Mesendoderm (in vitro differentiated cells): ENCODE results near the gene HECTD4.

ENCODE experiments used
- DNase-seq: peaks from one replicate; pipeline ENCODE4 v3.0.0; 2013
- H2AK5ac ChIP-seq: 2 replicates; pipeline ENCODE4 v1.6.1; 2013; ENCODE audit warnings: low read length, inconsistent platforms
- H2BK120ac ChIP-seq: 2 replicates; pipeline ENCODE4 v1.6.1; 2013; ENCODE audit warnings: low read depth, mild to moderate bottlenecking, low read length, moderate library complexity, mixed read lengths
- H2BK15ac ChIP-seq: replicated peaks from 2 replicates; pipeline ENCODE4 v1.6.1; 2013; ENCODE audit warnings: low read depth, mild to moderate bottlenecking, moderate library complexity
- H2BK5ac ChIP-seq: 2 replicates; pipeline ENCODE4 v1.6.1; 2013; ENCODE audit warnings: low read length, inconsistent platforms
- H3K18ac ChIP-seq: 2 replicates; pipeline ENCODE4 v1.6.1; 2013; ENCODE audit warnings: mild to moderate bottlenecking, low read length, mixed read lengths
- H3K23ac ChIP-seq: one replicate; pipeline ENCODE4 v1.6.1; 2013; ENCODE audit warnings: low read length
- H3K27ac ChIP-seq: 2 replicates; pipeline ENCODE4 v1.5.1; 2013; ENCODE audit warnings: low read depth, mild to moderate bottlenecking, inconsistent platforms, low read length, moderate library complexity
- H3K27me3 ChIP-seq: 2 replicates; pipeline ENCODE4 v1.6.1; 2013; ENCODE audit warnings: low read length, control low read depth, mild to moderate bottlenecking, inconsistent platforms; ENCODE audit not compliant: insufficient read depth, poor library complexity
- H3K36me3 ChIP-seq: 2 replicates; pipeline ENCODE4 v1.6.1; 2013; ENCODE audit warnings: low read length, inconsistent platforms; ENCODE audit not compliant: control insufficient read depth, insufficient read depth
- H3K4ac ChIP-seq: one replicate; pipeline ENCODE4 v1.6.1; 2013; ENCODE audit warnings: low read depth, mild to moderate bottlenecking, low read length, moderate library complexity
- H3K4me1 ChIP-seq: 2 replicates; pipeline ENCODE4 v1.6.1; 2013; ENCODE audit warnings: low read depth, low read length, inconsistent platforms; ENCODE audit not compliant: control insufficient read depth
- H3K4me2 ChIP-seq: 2 replicates; pipeline ENCODE4 v1.6.1; 2013; ENCODE audit warnings: low read length
- H3K4me3 ChIP-seq: 2 replicates; pipeline ENCODE4 v1.5.1; 2013; ENCODE audit warnings: mild to moderate bottlenecking, low read length
- H3K56ac ChIP-seq: one replicate; pipeline ENCODE4 v1.6.1; 2013; ENCODE audit warnings: low read length
- H3K79me1 ChIP-seq: 2 replicates; pipeline ENCODE4 v1.6.1; 2013; ENCODE audit warnings: low read length, inconsistent platforms
- H3K79me2 ChIP-seq: 2 replicates; pipeline ENCODE4 v1.6.1; 2013; ENCODE audit warnings: mild to moderate bottlenecking, low read length; ENCODE audit not compliant: control insufficient read depth, insufficient read depth
- H3K9ac ChIP-seq: 2 replicates; pipeline ENCODE4 v1.6.1; 2013; ENCODE audit warnings: low read length, inconsistent platforms
- H4K5ac ChIP-seq: one replicate; pipeline ENCODE4 v1.6.1; 2013; ENCODE audit warnings: low read length
- H4K8ac ChIP-seq: one replicate; pipeline ENCODE4 v1.6.1; 2013; ENCODE audit warnings: low read depth, mild to moderate bottlenecking, control low read depth, low read length, moderate library complexity
- WGBS: extraction: QIAGEN DNeasy Blood & Tissue Kit; methylation state at CpG from one replicate; pipeline ENCODE4 v1.1.7; 2013; ENCODE audit warnings: low lambda C conversion rate, missing lambda C conversion rate; ENCODE audit not compliant: insufficient coverage; ENCODE audit errors: extremely low coverage; 5-methylcytosine and 5-hydroxymethylcytosine counted together

HECTD4 gene

GRCh38 chr12:112325157-112325556 lies 57.1 kb downstream of the HECTD4 start:
- DNase-seq, result no peak
- Histone ChIP-seq H3K18ac (no peak overlapping the region), H3K36me3 (no peaks in the 10 kb centered on the region), H3K27me3 (no peaks in the 10 kb centered on the region), H3K79me1 (no peaks in the 10 kb centered on the region), H3K23ac (no peak overlapping the region), H3K9ac (no peak overlapping the region), H2BK120ac (no peak overlapping the region), H4K5ac (no peak overlapping the region), H3K4me2 (no peak overlapping the region), H2AK5ac (no peak overlapping the region), H3K4me1 (peaks cover 4% of the 10 kb centered on the region), H4K8ac (no peak overlapping the region), H3K79me2 (no peaks in the 10 kb centered on the region), H3K27ac (no peak overlapping the region), H3K4me3 (no peak overlapping the region), H3K4ac (no peak overlapping the region), H3K56ac (no peak overlapping the region), H2BK5ac (no peak overlapping the region), H2BK15ac (no peak overlapping the region)
- WGBS, result no CpG with 5 or more reads among the region's 1 CpG

GRCh38 chr12:112322882-112323547 lies 59.2 kb downstream of the HECTD4 start:
- H4K5ac ChIP-seq, result no peak overlapping the region
- H3K4me2 ChIP-seq, result no peak overlapping the region
- DNase-seq, result peak; percentile 10
- H3K18ac ChIP-seq, result no peak overlapping the region
- H3K4me3 ChIP-seq, result no peak overlapping the region
- H3K36me3 ChIP-seq, result no peaks in the 10 kb centered on the region
- H2BK15ac ChIP-seq, result no peak overlapping the region
- no peak overlapping the region for H2AK5ac ChIP-seq
- H4K8ac ChIP-seq, result no peak overlapping the region
- H3K79me1 ChIP-seq, result no peaks in the 10 kb centered on the region
- no peaks in the 10 kb centered on the region for H3K27me3 ChIP-seq
- H3K4me1 ChIP-seq, result peaks cover 4% of the 10 kb centered on the region
- whole genome bisulfite sequencing, result no CpG with 5 or more reads among the region's 4 CpGs
- no peak overlapping the region for H3K9ac ChIP-seq
- H2BK120ac ChIP-seq, result no peak overlapping the region
- H3K79me2 ChIP-seq, result no peaks in the 10 kb centered on the region
- no peak overlapping the region for H3K23ac ChIP-seq
- no peak overlapping the region for H3K27ac ChIP-seq
- no peak overlapping the region for H2BK5ac ChIP-seq
- no peak overlapping the region for H3K56ac ChIP-seq
- no peak overlapping the region for H3K4ac ChIP-seq

- Histone ChIP-seq H3K4me1 (peaks cover 4% of the 10 kb centered on the region), H4K5ac (no peak overlapping the region), H3K79me2 (no peaks in the 10 kb centered on the region), H3K79me1 (no peaks in the 10 kb centered on the region), H3K36me3 (no peaks in the 10 kb centered on the region), H2AK5ac (no peak overlapping the region), H2BK5ac (no peak overlapping the region), H3K4me3 (no peak overlapping the region), H3K9ac (no peak overlapping the region), H2BK15ac (no peak overlapping the region), H3K18ac (no peak overlapping the region), H3K23ac (no peak overlapping the region), H2BK120ac (no peak overlapping the region), H3K56ac (no peak overlapping the region), H3K27ac (no peak overlapping the region), H3K27me3 (no peaks in the 10 kb centered on the region), H3K4me2 (no peak overlapping the region), H4K8ac (no peak overlapping the region), H3K4ac (no peak overlapping the region)
- no peak for DNase-seq
- no CpG with 5 or more reads among the region's 2 CpGs for WGBS
These were observed 59.8 kb downstream of the HECTD4 start for GRCh38 chr12:112322441-112322840.

- no peak overlapping the region for H4K5ac ChIP-seq
- H3K9ac ChIP-seq, result no peak overlapping the region
- H3K27ac ChIP-seq, result no peak overlapping the region
- peaks cover 4% of the 10 kb centered on the region for H3K4me1 ChIP-seq
- no peak overlapping the region for H2AK5ac ChIP-seq
- H2BK5ac ChIP-seq, result no peak overlapping the region
- peak; percentile 24 for DNase-seq
- H3K56ac ChIP-seq, result no peak overlapping the region
- H3K27me3 ChIP-seq, result no peaks in the 10 kb centered on the region
- no peak overlapping the region for H3K18ac ChIP-seq
- H3K79me2 ChIP-seq, result no peaks in the 10 kb centered on the region
- H3K79me1 ChIP-seq, result no peaks in the 10 kb centered on the region
- no peaks in the 10 kb centered on the region for H3K36me3 ChIP-seq
- no peak overlapping the region for H2BK120ac ChIP-seq
- no peak overlapping the region for H4K8ac ChIP-seq
- no peak overlapping the region for H3K4me2 ChIP-seq
- H3K23ac ChIP-seq, result no peak overlapping the region
- no peak overlapping the region for H2BK15ac ChIP-seq
- H3K4ac ChIP-seq, result no peak overlapping the region
- no peak overlapping the region for H3K4me3 ChIP-seq
These were observed 61.0 kb downstream of the HECTD4 start for GRCh38 chr12:112321245-112321644.

- Histone ChIP-seq H4K5ac (no peak overlapping the region), H3K36me3 (no peaks in the 10 kb centered on the region), H3K27ac (no peak overlapping the region), H3K4me2 (no peak overlapping the region), H3K4me3 (no peak overlapping the region), H3K4me1 (peaks cover 4% of the 10 kb centered on the region), H3K18ac (no peak overlapping the region), H2BK15ac (no peak overlapping the region), H3K27me3 (no peaks in the 10 kb centered on the region), H3K4ac (no peak overlapping the region), H3K79me2 (no peaks in the 10 kb centered on the region), H2BK120ac (no peak overlapping the region), H2BK5ac (no peak overlapping the region), H4K8ac (no peak overlapping the region), H3K79me1 (no peaks in the 10 kb centered on the region), H2AK5ac (no peak overlapping the region), H3K9ac (no peak overlapping the region), H3K56ac (no peak overlapping the region), H3K23ac (no peak overlapping the region)
- no peak for DNase-seq
- WGBS, result no CpG with 5 or more reads among the region's 12 CpGs
These were observed 62.8 kb downstream of the HECTD4 start for GRCh38 chr12:112319395-112319794.

DNA sequence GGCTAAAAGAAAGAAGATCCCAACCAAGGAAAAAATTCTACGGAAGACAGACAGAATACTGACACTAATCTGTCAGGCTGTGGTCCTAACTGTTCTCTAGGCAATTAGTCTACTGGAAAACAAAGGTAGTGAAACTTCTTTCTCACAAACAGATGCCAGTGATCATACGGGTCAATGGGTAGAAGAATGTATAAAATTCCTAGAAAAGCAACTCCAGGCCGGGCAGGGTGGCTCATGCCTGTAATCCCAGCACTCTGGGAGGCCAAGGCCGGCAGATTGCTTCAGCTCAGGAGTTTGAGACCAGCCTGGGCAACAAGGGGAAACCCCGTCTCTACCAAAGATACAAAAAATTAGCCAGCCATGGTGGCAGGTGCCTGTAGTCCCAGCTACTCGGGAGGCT lies 64.8 kb downstream of the HECTD4 start:
- Histone ChIP-seq H3K27me3 (no peaks in the 10 kb centered on the region), H3K4me2 (no peak overlapping the region), H3K4me1 (peaks cover 2% of the 10 kb centered on the region), H4K8ac (no peak overlapping the region), H3K36me3 (no peaks in the 10 kb centered on the region), H2BK5ac (no peak overlapping the region), H3K4me3 (no peak overlapping the region), H4K5ac (no peak overlapping the region), H2BK120ac (no peak overlapping the region), H3K23ac (no peak overlapping the region), H3K56ac (no peak overlapping the region), H3K9ac (no peak overlapping the region), H3K27ac (no peak overlapping the region), H2BK15ac (no peak overlapping the region), H2AK5ac (no peak overlapping the region), H3K18ac (no peak overlapping the region), H3K79me2 (no peaks in the 10 kb centered on the region), H3K79me1 (no peaks in the 10 kb centered on the region), H3K4ac (no peak overlapping the region)
- DNase-seq, result no peak
- no CpG with 5 or more reads among the region's 6 CpGs for WGBS
